GM12873 (cell line): ENCODE results near the gene ATP10A.
A peak's percentile ranks its signal among the peaks of the same experiment; 100 is the strongest.

Experiments used
- TF ChIP-seq, protein P1 (sequence below): IDR thresholded peaks from 2 replicates; pipeline ENCODE4 v1.5.1; 2012; ENCODE audit warnings: low read depth, mild to moderate bottlenecking, moderate library complexity, low read length, control low read depth; ENCODE audit not compliant: insufficient read depth; ENCODE audit errors: missing control alignments

The ATP10A gene

DNA sequence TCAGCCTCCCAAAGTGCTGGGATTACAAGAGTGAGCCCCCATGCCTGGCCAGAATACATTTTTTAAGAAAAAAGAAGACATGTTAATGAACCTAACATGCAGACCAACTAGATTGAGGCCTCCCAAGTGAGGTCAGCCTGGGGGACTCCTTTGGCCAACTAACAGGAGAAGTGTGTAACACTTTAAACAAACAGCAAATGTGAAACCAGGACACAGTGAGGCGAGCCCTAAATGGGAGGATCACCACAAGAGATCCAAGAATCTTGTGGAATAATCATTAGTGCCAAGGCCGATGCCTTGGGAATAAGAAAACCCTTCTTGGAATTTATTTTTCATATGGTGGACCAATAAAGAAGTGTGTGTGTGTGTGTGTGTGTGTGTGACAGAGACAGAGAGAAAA is 73.9 kb downstream of the ATP10A start:
- TF ChIP-seq, protein P1, sequence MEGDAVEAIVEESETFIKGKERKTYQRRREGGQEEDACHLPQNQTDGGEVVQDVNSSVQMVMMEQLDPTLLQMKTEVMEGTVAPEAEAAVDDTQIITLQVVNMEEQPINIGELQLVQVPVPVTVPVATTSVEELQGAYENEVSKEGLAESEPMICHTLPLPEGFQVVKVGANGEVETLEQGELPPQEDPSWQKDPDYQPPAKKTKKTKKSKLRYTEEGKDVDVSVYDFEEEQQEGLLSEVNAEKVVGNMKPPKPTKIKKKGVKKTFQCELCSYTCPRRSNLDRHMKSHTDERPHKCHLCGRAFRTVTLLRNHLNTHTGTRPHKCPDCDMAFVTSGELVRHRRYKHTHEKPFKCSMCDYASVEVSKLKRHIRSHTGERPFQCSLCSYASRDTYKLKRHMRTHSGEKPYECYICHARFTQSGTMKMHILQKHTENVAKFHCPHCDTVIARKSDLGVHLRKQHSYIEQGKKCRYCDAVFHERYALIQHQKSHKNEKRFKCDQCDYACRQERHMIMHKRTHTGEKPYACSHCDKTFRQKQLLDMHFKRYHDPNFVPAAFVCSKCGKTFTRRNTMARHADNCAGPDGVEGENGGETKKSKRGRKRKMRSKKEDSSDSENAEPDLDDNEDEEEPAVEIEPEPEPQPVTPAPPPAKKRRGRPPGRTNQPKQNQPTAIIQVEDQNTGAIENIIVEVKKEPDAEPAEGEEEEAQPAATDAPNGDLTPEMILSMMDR: no peak

DNA sequence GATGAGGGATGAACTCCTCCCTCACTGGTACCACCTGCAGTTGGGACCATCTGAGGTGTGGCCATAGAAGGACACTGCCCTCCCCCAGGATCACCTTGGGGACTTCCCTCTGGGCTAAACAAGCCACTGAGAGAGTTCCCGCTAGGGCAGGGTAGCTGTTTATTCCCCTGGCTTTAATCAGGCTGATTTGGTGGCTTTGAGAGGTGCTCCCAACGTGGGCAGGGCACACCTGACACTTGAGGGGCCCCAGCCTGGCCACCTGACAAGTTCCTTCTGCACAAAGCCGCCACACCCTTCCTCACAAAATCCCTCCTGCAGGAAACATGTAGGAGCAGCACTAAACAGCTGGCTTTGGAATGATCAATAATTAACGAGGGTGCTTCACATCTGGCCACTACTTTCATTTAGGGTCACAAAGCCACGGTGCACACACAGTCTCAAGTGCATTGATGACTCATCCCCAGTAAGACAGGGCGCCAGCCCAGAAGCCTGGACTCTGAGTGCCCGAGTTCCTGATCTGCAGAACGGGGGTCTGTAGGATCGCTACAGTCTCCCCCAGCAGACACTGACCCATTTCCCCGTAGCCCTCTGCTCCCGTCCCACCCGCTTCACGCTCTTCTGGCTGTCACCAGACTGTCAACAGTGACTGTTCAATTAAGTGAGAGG is 75.1 kb downstream of the ATP10A start:
- TF ChIP-seq, protein P1: no peak

DNA sequence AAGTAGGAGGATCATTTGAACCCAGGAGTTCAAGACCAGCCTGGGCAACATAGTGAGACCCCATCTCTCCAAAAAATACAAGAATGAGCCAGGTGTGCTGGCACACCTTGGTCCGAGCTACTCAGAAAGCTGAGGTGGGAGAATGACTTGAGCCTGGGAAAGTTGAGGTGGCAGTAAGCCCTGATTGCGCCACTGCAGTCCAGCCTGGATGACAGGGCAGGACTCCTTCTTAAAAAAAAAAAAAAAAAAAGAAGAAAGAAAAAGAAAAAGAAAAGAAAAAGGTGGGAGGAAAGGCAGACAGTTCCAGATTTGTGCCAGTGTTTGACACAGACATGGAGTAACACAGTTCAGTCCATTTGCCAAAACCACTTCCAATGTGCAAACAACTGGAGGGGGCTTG is 75.7 kb downstream of the ATP10A start:
- TF ChIP-seq, protein P1: no peak

DNA sequence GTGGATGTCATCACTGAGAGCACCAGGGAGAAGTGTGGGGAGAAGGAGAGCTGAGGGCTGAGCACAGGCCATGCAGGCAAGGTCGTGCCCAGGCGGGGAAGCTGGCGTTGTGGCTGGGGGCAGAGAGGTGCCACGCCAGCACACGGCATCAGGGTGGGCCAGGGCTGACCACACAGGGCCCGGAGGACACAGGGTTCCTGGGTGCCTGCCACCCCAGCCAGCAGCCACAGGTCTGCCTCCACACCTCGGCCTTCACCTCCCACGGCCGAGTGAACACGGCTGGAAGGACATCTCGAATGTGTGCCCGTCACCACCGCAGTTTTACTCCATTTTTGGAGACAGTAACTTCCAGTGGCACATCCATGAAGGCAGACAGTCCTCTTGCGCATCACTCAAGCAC is 77.1 kb downstream of the ATP10A start:
- TF ChIP-seq, protein P1: no peak

DNA sequence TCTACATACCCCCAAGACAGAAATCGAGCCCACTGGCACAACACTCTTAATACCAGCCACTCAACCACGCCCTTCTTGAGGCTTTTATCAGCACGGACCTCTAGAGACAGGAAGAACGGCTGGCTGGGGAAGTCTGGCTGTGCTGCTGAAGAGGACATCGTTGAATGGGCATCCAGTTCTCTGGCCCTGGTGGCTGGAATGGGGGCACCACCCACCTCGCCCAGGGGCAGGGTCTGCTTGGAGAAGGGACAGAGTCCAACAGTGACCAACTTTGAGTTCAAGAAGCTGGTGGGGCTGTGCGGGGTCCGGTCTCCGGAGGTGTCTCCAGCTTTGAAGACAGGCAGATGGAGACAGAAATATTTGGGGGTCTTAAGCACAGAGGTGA is 77.5 kb downstream of the ATP10A start:
- TF ChIP-seq, protein P1: no peak

DNA sequence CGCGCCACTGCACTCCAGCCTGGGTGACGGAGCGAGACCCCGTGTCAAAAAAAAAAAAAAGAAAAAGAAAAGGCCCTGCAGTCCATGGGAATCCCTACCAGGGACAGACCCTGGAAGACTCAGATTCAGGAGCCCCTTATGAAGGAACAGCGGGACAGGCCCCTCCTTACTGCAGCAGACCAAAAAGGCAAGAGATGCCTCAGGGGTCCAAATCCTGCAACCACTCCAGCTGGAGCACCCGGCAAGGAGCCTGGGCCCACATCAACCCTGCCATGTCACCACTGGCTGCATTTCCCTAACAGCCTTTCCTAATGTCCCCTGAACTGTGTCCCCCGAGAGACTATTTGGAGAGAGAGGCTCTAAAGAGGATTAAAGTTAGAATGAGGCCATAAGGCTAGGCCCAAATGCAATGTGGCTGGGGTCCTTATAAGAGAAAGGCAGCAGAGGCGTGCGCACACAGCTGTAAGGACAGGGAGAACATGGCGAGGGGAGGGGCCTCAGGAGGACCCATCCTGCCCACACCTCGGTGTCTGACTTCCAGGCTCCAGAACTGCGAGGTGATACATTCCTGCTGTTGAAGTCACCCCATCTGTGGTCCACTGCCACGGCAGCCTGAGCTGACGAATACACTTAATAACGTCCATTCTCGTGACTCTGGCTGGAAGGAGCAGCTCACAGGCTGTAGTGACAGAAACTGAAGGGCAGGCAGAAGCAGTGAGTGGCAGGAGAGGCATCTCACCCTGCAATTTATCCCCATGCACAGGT is 78.1 kb downstream of the ATP10A start:
- TF ChIP-seq, protein P1: no peak

DNA sequence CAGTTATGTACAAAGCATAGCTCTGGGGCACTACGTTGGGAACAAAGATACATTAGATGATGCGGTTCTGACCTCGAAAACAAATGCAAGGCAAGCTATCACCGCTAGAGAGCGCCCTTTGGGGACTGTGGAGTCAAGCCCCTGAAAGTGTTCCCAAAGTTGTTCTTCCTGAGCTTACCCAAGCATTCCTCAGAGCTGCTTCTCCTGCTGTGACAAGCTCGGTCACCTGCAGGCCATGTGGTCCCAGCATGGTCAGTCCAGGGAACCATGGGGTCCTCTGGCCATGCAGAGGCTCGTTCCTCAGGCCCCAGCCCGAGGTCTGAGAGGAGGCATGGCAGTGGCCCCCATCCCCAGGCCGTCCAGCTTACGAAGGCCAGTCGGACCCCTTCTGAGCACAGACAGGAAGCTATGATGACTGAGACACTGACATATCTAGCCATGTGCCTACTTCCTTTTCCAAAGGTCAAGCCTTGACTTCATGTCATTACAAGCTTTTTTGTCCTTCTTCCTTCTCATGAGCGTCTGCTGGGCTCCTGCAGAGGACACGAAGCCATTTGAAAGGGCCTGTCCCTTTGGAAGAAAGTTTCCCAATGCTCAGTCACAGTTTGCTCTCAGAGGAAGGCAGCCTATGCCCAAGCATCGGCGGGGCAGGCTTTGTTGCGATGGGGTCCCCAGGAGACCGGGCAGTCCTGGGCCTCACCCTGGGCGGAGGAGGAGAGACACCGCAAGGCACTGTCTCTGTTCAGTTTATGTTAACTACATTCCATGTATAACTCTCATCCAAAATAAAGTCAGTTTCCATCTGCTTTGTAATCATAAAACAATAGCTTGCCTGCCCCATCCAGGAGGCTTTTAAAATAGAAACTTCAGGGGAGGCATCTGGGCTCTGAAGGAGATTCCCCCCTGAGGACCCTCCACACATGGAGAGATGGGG is 79.3 kb downstream of the ATP10A start:
- TF ChIP-seq, protein P1: peak; percentile 62
